HG02798 (cell line): ENCODE results near the gene MALAT1.
"Not testable (repeated sequence)": the region's sequence is repeated elsewhere in the genome, so short reads cannot be mapped to it uniquely, and the experiment has no call there.

Experiments used
- ATAC-seq: cut with Tn5 transposase; IDR thresholded peaks from one replicate; pipeline ENCODE4 v1.9.1; 2021; ENCODE audit warnings: mild to moderate bottlenecking; ENCODE audit not compliant: unreplicated experiment, poor library complexity

MALAT1 gene

GRCh38 chr11:65497141-65498041, 1.5 kb upstream of the MALAT1 start:
- ATAC-seq, result peak; percentile 78

- no peak for ATAC-seq
Measured at GRCh38 chr11:65498042-65498726, 661 bp upstream of the MALAT1 start.

- ATAC-seq, result no peak
Measured at GRCh38 chr11:65498727-65498976, 193 bp upstream of the MALAT1 start.

- no peak for ATAC-seq
Measured at GRCh38 chr11:65499713-65500386, 1.0 kb downstream of the MALAT1 start.

GRCh38 chr11:65500387-65501185, 1.7 kb downstream of the MALAT1 start:
- ATAC-seq, result no peak

GRCh38 chr11:65501186-65501471, 2.3 kb downstream of the MALAT1 start:
- ATAC-seq, result no peak

GRCh38 chr11:65501472-65502273, 2.8 kb downstream of the MALAT1 start:
- ATAC-seq, result no peak

GRCh38 chr11:65502274-65502554, 3.4 kb downstream of the MALAT1 start:
- ATAC-seq, result no peak

GRCh38 chr11:65502555-65503367, 3.9 kb downstream of the MALAT1 start:
- no peak for ATAC-seq

GRCh38 chr11:65503368-65503948, 4.6 kb downstream of the MALAT1 start:
- no peak for ATAC-seq

- no peak for ATAC-seq
Measured at GRCh38 chr11:65503949-65504673, 5.3 kb downstream of the MALAT1 start.

GRCh38 chr11:65504674-65505465, 6.0 kb downstream of the MALAT1 start:
- no peak for ATAC-seq

- ATAC-seq, result no peak
Measured at GRCh38 chr11:65505466-65506289, 6.8 kb downstream of the MALAT1 start.

- no peak for ATAC-seq
Measured at GRCh38 chr11:65506290-65506771, 7.5 kb downstream of the MALAT1 start.

GRCh38 chr11:65506772-65507505, 8.1 kb downstream of the MALAT1 start:
- peak; percentile 43 for ATAC-seq

- not testable (repeated sequence) for ATAC-seq
Measured at GRCh38 chr11:65512311-65512710, 13.5 kb downstream of the MALAT1 start.
